Measurements from ENCODE around the gene THBS3.
"Not testable (repeated sequence)": the region's sequence is repeated elsewhere in the genome, so short reads cannot be mapped to it uniquely, and the experiment has no call there.

- TF ChIP-seq CTCF, POLR2A (IDR thresholded peaks at IDR 0.05): not testable (repeated sequence)
Observed at GRCh38 chr1:155168105-155168445, 39.6 kb downstream of the THBS3 start.
